ENCODE results near the gene RNF43.

The RNF43 gene

DNA sequence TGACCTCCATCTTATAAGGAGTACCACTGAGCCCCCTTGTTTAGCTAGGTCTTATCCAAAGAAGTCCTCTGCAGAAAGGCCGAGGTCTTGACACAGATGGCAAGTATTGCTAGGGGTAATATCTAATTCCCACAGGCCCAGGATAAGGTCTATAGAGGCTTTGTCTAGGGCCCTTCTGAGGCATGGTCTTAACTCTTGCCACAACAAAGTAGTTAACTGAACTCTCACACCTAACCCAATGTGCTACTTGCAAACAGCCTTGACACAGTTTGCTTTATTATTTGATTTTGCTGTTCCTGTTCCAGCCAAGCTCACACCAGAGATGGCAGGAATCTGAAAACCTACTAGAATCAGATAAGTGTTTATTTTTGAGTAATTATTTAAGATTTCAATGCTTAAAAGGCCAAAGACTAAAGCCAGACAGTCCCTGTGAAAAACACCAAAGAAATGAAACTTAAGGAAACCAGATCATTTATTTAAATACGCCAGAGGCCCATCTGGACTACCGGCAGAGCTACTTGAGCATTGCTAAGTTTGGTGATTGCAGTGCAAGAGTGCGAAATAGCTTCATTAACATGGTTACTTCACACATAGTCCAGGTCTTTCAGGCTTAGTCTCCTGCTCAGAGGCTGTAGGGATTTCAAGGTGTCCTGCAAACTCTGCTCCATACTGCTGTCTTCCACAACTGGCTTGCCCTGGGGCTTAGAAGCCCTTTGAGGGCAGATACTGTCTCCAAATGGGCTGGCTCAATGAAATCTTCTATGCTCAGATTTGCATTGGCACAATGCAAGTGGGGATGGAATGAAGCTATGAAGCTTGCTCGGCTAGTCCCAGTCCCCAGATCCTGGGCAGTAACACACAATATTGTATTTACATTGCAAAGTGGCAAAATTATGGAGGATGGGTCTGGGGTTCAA, 36.9 kb downstream of the RNF43 start:
- DNase-seq: no peak

DNA sequence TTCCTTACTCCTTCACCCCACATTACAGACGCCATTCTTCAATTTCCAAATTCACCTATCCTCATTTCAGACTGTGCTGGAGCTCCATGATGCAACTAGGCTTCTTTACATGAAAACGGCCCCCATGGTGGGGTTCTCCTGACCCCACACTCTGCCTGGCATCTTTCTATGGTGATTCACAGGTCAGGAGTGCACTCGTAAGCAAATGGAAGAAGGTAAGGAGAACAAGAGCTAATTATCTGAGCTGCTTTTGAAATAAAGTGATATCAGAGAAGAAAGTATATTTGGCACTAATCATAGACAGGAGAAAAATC, 37.9 kb downstream of the RNF43 start:
- DNase-seq: no peak

DNA sequence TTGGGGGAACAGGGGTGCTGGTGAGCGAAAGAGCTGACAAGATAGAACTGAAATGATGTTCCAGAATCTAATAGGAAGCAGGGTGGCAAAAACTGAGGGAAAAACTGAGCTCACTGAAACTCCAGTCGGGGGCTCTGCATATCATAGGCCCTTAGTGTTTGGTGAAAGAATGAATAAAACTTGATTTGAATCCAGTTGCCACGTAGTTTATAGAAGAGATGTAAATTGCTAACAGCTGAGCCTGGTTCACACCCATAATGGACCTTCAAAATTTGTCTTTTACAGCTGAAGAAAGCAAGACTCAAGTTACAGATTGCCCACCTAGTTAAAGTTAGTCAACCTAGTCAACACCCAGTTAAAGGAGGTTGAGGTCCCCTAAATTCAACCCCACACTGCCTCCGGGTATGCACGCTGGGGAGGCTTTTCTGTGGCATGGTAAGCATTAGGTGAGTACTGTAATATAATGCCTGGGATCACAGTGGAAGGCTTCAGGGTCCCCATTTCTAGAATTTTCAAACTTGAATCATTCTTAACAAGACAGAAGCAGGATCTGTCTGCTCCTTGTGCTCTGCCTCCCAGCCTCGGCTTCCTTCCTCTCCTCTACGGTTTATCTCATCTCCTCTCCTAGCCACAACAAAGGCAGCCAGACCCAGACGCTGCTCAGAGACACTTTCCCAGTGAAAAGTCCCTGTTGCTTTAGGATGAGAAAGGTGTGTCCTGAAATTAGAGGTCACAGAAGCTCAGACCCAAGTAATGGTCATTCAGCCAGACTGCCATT, 38.4 kb downstream of the RNF43 start:
- DNase-seq: no peak

DNA sequence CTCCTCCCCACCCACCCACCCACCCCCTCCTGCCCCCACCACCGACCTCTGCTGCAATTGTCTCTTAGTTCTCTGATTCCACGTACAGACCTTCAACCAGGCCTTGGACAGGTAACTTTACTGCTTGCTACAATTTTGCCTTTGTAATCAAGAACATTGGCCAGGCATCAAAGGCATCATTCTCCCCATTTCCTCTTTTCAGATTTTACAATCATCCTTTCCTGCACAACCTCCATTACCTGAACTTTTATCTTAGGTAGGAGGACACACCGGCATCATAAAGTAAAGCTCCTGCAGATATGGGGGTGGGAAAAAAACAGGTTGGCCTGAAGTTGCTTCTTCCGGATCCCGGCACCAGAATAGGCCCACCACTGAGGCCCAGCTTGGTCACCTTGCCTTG, 39.7 kb downstream of the RNF43 start:
- DNase-seq: no peak

DNA sequence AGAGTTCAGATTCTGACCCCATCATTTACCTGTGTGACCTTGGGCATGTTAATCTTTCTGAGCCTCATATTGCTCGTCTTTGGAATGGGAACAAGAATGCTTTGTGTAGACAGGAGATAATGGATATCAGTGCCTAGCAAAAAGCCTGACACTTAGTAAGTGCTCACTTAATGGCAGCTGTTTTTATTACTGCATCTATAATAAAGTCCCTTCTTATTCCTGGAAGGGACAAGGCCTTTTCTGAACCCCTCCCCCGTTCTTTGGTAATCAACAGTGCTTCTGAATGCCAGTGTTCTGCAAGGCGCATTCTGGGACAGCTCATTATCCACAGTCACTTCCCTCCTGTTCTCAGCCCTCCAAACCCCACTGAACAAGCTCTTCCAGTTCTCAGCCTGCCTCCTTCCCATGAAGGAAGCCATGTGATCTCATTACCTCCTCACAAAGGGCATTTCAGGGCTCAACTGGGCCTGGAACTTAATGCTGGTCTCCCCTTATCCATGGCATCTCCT, 40.2 kb downstream of the RNF43 start:
- DNase-seq: no peak

DNA sequence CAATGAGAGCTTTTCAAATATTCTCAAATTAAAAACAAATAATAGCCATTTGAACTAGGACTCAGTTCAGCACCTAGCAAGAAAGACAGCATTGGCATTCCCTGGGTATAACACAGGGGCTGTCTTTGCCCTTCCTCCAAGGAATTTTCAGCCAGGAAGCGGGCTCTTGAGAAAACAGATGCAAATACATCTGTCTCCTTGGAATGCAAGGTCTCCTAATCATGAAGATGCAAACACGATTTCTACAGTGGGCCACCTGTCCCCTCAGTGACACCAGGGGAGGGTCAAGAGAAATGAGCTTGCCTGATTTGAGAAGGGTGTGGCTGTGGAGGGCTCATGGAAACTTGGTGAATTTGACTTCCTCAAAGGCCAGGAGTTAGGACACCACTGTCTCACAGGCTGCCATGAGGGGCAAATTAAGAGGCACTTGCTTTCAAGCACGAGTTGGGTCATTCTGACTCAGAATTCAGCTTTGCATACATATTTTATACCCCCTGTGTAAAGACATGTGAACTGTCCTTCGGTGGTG, 40.8 kb downstream of the RNF43 start:
- no peak for DNase-seq

DNA sequence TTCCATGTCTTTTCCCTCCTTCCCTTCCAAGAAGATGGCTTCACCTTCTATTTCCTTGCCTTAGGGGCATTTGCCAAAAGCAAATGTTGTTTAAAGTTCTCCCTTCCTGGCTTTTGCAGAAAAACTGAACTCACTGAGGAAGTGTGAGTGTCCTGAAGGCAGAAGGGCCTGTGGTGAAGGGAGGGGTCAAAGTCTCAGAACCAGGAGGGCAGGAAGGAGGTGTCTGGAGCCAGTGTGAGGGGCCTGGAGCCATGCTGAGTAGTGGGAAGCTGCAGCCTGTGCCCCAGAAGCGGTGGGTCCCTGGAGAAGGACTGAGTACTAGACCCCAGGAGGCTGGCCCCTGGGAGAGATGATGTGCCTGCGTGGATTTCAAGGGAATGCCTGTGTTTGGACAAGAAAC, 41.5 kb downstream of the RNF43 start:
- DNase-seq: no peak

DNA sequence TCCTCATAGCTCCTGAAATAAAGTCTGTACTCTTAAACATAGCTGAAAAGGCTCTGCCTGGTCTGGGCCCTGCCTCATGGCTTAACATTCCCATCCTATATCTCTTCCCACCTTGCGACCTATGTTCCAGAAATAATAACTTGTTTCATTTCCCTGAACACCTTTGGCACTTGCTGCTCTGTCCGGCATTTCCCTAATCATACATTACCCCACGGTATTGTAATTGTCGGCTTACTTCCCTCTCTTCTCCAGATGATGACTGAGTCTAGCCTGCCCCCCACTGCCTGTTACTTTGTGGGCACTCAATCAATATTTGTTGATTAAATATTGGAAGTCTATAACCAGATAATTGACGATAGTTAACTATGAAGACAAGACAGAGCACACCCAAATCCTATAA, 42.1 kb downstream of the RNF43 start:
- DNase-seq: no peak

DNA sequence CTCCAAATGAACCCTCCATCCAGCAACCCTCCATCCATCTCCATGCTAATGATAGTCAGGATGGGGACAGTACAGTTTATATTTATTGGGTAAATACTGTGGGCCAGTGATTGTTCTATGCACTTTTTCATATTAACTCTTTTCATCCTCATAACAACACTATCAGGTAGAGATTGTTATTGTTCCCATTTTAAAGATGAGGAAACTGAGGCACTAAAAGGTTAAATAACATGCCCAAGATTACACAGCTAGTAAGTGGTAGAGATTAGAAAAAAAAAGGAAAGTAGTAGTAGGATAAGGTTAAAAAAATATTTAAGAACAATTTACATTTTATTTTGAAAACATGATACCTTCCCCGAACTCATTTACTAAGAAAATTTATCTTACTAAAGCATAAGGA, 43.4 kb downstream of the RNF43 start:
- no peak for DNase-seq

DNA sequence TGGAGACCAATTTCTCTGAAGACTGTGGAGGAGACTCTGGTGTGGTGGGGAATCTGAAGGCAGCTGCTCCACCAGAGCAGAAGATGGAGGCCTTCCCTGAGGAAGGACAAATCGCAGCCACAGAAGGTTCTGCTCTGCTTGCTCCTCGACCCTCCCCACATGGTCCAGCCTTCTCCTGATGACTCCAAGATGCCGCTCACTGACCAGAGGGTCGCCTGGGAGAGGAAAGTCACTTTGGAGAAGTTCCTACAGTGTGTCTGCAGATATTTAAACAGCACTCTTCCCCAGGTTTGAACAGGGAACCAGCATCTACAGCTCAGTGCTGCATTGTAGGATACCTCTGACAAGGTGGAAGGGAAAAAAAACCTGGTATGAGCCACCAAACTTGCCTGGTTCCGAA, 44.3 kb downstream of the RNF43 start:
- no peak for DNase-seq

DNA sequence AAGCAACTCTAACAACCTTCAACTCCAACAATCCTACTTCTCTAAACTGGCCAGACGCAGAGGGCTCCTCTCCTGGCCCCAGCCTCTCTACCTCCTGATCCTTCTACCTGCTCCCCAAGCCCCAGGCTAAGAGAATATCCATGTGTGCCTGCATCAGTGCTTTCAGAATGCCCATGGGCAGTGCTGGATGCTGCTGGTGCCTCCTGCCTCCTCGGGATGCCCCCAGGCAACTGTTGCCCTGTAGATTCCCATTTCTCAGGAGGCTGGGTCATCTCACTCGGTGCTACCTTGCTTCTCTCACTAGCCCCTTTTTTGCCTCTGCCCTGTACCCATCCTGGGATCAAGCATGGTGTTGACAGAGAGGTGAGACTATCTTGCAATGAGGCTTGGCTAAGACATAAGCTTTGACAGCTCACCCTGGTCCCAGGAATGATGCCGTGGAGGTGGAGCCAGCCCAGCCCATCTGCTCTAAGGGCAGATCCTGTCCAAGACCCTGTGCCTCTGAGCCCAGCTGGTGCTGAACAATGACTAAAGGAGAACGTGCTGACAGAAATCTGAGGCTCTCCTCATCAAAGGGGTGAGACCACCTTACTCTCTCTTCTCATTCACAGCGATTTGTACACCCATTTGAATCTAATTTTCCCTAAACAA, 45.9 kb downstream of the RNF43 start:
- DNase-seq: no peak

DNA sequence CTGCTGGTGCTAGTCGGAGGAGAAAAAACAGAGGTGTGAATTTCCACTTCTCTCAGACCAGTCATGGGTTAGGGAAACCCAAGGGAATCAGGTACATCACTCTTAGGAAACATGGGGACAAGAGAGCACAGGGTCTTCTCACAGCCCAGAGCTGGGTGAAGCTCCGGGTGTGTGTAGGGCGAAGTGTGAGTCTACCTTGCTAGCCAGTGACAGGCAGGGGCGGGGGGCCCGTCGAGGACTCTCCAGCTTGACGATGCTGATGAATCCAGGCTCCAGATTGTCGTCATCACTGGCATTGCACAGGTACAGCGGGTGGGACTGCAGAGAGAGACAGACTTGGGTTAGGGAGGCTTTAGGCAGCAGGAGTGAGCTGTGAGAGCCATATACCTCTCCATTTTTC, 46.6 kb downstream of the RNF43 start:
- DNase-seq: no peak

DNA sequence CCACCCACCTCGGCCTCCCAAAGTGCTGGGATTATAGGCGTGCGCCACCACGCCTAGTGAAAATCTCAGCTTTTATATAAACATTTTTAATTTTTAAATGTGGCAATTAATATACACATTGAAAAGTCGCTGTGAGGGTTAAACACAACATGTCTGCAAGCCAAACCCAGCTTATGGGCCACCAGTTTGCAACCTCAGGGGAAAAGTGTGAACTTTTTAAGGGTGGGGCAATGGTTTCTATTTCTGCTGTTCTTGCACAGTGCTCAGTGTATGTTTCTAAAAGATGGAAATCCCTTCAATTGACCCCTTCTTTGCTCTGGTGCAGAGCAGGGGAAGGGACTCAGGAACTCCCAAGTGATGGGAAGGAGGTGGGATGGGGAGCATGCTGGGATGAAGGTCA, 47.0 kb downstream of the RNF43 start:
- DNase-seq: no peak

DNA sequence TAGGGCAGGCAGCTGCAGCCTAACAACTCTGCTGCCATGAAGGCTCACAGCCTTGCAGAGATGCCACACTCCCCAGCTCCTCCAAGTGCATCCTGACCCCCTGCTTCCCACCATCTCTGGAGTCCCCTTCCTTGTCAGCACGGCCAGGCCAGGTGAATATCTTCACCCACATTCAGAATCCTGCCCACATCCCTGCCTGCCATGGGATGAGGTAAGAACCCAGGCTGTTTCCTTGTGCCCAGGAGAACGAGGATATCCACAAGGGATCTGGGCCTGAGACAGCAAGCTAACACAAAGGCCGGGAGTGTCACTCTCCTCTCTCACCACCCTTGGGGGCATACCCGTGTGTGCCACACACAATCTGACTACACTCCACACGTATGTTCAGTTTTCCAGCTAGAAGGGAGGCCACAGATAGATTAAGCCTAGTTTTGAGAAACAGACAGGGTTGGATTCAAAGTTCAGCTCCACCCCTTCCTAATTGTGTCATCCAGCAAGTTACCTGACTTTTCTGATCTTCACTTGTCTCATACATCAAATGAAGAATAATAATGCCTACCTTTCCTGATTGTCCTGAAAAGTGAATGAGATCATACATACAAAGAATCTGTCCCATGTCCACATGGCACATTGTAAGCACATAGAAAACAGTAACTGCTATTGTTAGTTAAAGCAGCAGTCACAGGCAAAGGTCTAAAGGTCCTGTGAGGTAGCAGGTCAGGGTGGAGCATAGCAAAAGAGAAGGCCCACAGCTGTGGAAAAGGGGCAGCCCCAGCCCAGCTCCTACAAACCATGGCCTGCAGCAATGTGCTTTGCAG, 47.9 kb downstream of the RNF43 start:
- no peak for DNase-seq

DNA sequence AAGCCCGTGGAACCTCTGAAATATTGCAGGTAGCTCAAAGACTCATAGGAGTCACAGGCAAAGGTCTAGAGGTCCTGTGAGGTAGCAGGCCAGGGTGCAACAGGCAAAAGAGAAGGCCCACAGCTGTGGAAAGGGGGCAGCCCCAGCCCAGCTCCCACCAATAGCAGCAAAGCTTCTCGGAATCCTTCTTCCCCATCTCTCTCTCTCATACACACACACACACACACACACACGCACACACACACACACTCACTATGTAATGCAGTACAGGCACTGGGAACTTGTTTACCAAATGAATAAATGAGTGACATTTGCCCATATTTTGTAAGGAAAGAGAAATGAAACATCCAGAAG, 48.5 kb downstream of the RNF43 start:
- no peak for DNase-seq

Data from NCI-H2107 (cell line).